ENCODE measurements around the gene EDDM13. TPM values are rescaled to one million over a fixed set of nuclear protein-coding genes. Genes with fewer than 3 reads are reported as not detected.
"Not testable (repeated sequence)": the region's sequence is repeated elsewhere in the genome, so short reads cannot be mapped to it uniquely, and the experiment has no call there.

Gene EDDM13
- total RNA-seq, 2 experiments from 2014 or later, result 1.2 to 1.7 TPM

- Mint-ChIP-seq H3K27me3 (no peaks in the 10 kb centered on the region), H3K4me3 (peak overlapping the region; percentile 36), H3K9me3 (no peaks in the 10 kb centered on the region), H3K4me1 (peaks cover 18% of the 10 kb centered on the region), H3K36me3 (peaks cover 9% of the 10 kb centered on the region), H3K27ac (peak overlapping the region; percentile 37)
- DNase-seq (no peak), ATAC-seq (ENCODE audit: low read depth) (peak; percentile 58)
- POLR2A ChIA-PET, result no interaction called here
Observed at GRCh38 chr19:56301886-56302620, 29.5 kb downstream of the EDDM13 start.

- POLR2A ChIA-PET, result no interaction called here
- Mint-ChIP-seq H3K4me1 (peaks cover 18% of the 10 kb centered on the region), H3K4me3 (no peak overlapping the region), H3K9me3 (no peaks in the 10 kb centered on the region), H3K27ac (no peak overlapping the region), H3K27me3 (no peaks in the 10 kb centered on the region), H3K36me3 (peaks cover 16% of the 10 kb centered on the region)
- ATAC-seq (ENCODE audit: low read depth) (no peak), DNase-seq (no peak)
Observed at GRCh38 chr19:56304243-56304642, 31.7 kb downstream of the EDDM13 start.

DNA sequence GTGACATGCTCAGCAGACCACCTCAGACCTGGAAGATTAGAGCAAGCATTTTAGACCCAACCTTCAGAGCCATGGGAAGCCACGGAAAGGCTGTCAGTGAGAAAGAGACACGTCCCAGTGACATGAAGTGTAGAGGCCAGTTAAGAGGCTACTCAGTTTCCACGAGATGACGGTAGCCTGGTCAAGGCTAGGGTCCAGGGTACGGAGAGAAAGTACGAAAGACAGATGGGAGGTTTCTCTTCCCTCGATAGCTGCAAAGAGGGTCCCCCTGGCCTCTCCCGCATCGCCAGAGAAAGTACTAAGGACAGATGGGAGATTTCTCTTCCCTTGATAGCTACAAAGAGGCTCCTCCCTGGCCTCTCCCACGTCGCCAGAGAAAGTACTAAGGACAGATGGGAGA lies 33.5 kb downstream of the EDDM13 start:
- DNase-seq (no peak), ATAC-seq (ENCODE audit: low read depth) (no peak)
- H3K9me3 Mint-ChIP-seq, result no peaks in the 10 kb centered on the region
- POLR2A ChIA-PET, result no interaction called here
- no peak overlapping the region for H3K27ac Mint-ChIP-seq
- no peaks in the 10 kb centered on the region for H3K27me3 Mint-ChIP-seq
- peaks cover 16% of the 10 kb centered on the region for H3K4me1 Mint-ChIP-seq
- H3K4me3 Mint-ChIP-seq, result no peak overlapping the region
- H3K36me3 Mint-ChIP-seq, result peaks cover 17% of the 10 kb centered on the region

DNA sequence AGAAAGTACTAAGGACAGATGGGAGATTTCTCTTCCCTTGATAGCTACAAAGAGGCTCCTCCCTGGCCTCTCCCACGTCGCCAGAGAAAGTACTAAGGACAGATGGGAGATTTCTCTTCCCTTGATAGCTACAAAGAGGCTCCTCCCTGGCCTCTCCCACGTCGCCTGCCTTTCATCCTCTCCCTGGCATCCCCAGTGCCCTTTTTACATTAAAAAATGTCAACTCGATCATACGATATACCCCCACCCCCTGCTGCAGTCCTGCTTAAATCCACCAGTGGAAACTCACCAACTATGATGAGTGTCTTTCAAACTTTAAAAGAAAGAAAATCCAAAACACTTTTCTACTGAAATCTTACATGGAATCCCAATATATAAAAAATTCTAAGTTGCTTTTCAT lies 34.5 kb downstream of the EDDM13 start:
- not testable (repeated sequence) for DNase-seq, H3K4me1 Mint-ChIP-seq

DNA sequence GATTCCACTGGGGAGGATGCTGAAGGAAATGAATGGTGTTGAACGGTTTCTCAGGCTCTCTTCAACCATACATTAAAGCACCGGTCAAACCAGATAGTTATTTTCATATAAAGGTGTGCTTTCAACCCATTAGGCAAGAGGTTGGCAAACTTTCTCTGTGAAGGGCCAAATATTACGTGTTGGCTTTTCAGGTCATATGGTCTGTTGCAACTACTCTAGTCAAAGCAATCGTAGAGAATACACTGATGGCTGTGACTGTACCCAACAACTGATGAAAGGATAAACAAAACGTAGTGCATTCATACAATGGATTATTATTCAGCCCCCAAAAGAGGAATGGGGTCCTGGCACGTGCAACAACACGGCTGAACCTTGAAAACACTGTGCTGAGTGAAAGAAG lies 36.2 kb downstream of the EDDM13 start:
- Mint-ChIP-seq H3K4me3 (no peak overlapping the region), H3K36me3 (peaks cover 26% of the 10 kb centered on the region)
- ATAC-seq (ENCODE audit: low read depth), result no peak

More for the DNA sequence above, 34.5 kb downstream of the EDDM13 start:
- peaks cover 24% of the 10 kb centered on the region for H3K36me3 Mint-ChIP-seq
- H3K27me3 Mint-ChIP-seq; H3K4me3 Mint-ChIP-seq; ATAC-seq (ENCODE audit: low read depth); POLR2A ChIA-PET; H3K9me3 Mint-ChIP-seq; H3K27ac Mint-ChIP-seq: not testable (repeated sequence)

DNA sequence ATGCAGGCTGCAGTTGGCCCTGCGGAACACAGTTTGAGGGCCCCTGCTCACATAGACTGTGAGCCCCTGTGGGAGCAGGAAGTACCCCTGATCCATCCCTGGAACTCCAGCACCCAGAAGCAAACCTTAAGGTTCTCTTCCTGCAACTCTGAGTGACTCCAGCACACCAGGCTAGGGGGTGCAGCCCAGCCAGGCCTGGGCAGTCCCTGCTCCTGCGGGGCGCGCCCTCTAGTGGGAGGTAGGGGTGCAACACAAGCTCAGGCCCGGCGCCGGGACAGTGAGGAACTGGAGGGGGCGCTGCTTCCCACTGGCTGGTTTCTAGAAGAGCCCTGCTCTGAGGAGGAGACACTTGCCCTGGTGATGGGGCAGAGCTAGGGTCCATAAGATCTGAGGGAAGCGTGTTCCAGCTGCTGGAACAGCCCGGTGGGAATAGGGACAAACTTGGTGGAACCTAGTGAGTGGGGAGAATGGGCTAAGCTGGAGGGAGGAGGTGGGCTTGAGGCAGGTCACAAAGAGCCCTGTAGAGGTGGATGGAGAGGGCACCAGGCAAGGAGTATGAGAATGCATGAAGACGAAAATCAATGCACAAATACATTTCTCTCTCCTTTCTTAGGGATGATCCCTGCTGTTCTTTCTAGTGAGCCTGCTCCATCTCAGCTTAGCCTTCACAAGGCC lies 37.1 kb downstream of the EDDM13 start:
- peaks cover 23% of the 10 kb centered on the region for H3K36me3 Mint-ChIP-seq
- H3K9me3 Mint-ChIP-seq, result no peaks in the 10 kb centered on the region
- H3K4me3 Mint-ChIP-seq, result no peak overlapping the region
- peak; percentile 38 for ATAC-seq (ENCODE audit: low read depth)
- H3K27ac Mint-ChIP-seq, result no peak overlapping the region
- peak; percentile 75 for DNase-seq
- POLR2A ChIA-PET, result no interaction called here
- H3K27me3 Mint-ChIP-seq, result no peaks in the 10 kb centered on the region
- H3K4me1 Mint-ChIP-seq, result peaks cover 15% of the 10 kb centered on the region

More for the DNA sequence above, 36.2 kb downstream of the EDDM13 start:
- POLR2A ChIA-PET, result no interaction called here
- no peaks in the 10 kb centered on the region for H3K27me3 Mint-ChIP-seq
- no peak for DNase-seq
- no peak overlapping the region for H3K27ac Mint-ChIP-seq
- no peaks in the 10 kb centered on the region for H3K9me3 Mint-ChIP-seq
- peaks cover 16% of the 10 kb centered on the region for H3K4me1 Mint-ChIP-seq

DNA sequence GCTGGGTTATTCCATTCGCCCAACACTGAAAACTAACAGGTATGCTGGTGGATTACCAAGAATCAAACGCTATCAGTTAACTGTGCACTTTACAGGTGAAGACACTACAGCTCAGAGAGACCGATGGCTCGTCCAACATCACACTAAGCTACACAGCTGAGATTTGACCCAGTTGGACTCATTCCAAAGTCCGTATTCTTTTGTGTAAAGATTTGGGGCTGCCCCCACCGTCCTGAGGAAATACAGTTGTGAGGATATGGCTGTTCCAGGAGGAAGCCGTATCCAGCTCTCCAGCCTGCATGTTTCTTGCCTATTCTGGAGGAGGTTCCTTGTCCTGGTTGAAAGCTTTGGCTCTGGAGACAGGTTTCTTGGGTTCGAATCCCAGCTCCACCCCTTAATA lies 37.9 kb downstream of the EDDM13 start:
- no peak overlapping the region for H3K27ac Mint-ChIP-seq
- POLR2A ChIA-PET, result no interaction called here
- H3K4me3 Mint-ChIP-seq, result no peak overlapping the region
- H3K36me3 Mint-ChIP-seq, result peaks cover 20% of the 10 kb centered on the region
- no peaks in the 10 kb centered on the region for H3K27me3 Mint-ChIP-seq
- no peaks in the 10 kb centered on the region for H3K9me3 Mint-ChIP-seq
- ATAC-seq (ENCODE audit: low read depth), result no peak
- DNase-seq, result no peak
- H3K4me1 Mint-ChIP-seq, result peaks cover 15% of the 10 kb centered on the region

DNA sequence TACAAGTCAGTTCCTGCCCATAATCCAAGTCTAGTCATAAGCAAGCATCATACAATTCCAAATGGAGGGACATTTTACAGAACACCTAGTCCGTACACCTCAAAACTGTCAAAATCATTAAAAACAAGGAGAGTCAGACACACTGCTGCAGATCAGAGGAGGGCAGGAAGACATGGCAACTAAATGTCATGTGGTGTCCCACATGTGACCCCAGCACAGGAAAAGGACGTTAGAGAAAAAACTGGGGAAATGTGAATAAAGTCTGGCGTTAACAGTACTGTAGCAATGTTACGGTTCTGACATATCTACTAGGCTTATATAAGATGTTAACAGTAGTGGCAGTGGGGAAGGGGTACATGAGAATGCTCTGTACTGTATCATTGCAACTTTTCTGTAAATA lies 39.8 kb downstream of the EDDM13 start:
- no peaks in the 10 kb centered on the region for H3K9me3 Mint-ChIP-seq
- ATAC-seq (ENCODE audit: low read depth), result no peak
- POLR2A ChIA-PET, result interaction anchor here (0.6 kb wide), 1 partner anchor 89 kb away, joined by 3 read pairs; no protein-coding TSS in a partner anchor
- peaks cover 20% of the 10 kb centered on the region for H3K36me3 Mint-ChIP-seq
- H3K4me1 Mint-ChIP-seq, result peaks cover 16% of the 10 kb centered on the region
- H3K27ac Mint-ChIP-seq, result peak overlapping the region; percentile 69
- DNase-seq, result no peak
- H3K4me3 Mint-ChIP-seq, result peak overlapping the region; percentile 50
- no peaks in the 10 kb centered on the region for H3K27me3 Mint-ChIP-seq

- H3K27me3 Mint-ChIP-seq, result no peaks in the 10 kb centered on the region
- no peaks in the 10 kb centered on the region for H3K9me3 Mint-ChIP-seq
- POLR2A ChIA-PET, result interaction anchor here (0.6 to 1.5 kb wide), 3 partner anchors 60 to 928 kb away, joined by 3 read pairs; partner anchors contain the start of gene ZNF805
Observed at GRCh38 chr19:56312787-56313657, 40.5 kb downstream of the EDDM13 start.

DNA sequence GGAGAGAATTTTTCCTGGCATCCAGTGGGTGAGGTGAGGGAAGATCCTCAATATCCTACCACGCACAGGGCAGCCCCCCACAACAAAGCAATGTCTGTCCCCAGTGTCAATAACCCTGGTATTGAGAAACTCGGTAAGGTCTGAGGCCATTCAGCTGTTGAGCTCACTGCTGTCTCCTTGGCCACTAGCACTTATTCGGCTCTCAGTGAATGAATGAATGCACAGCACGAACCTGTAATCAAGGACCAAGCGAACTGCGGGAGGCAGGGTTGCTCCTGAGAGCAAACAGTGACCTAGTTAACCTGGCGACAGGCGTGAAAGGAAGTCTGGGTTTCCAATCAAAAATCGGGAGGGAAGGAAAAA lies 41.5 kb downstream of the EDDM13 start:
- H3K9me3 Mint-ChIP-seq, result no peaks in the 10 kb centered on the region
- H3K36me3 Mint-ChIP-seq, result peaks cover 15% of the 10 kb centered on the region
- H3K4me3 Mint-ChIP-seq, result peak overlapping the region; percentile 99
- no peak for ATAC-seq (ENCODE audit: low read depth)
- peak overlapping the region; percentile 98 for H3K27ac Mint-ChIP-seq
- H3K4me1 Mint-ChIP-seq, result peaks cover 16% of the 10 kb centered on the region
- POLR2A ChIA-PET, result interaction anchor here (0.6 to 1.5 kb wide), 7 partner anchors 19 to 960 kb away, joined by 3 to 6 read pairs (median 3); partner anchors contain the start of gene ZNF805
- H3K27me3 Mint-ChIP-seq, result no peaks in the 10 kb centered on the region
- DNase-seq, result no peak

More at GRCh38 chr19:56312787-56313657, 40.5 kb downstream of the EDDM13 start:
- H3K27ac Mint-ChIP-seq, result peak overlapping the region; percentile 98
- peaks cover 16% of the 10 kb centered on the region for H3K4me1 Mint-ChIP-seq
- ATAC-seq (ENCODE audit: low read depth) (no peak), DNase-seq (no peak)
- peaks cover 20% of the 10 kb centered on the region for H3K36me3 Mint-ChIP-seq
- peak overlapping the region; percentile 99 for H3K4me3 Mint-ChIP-seq

DNA sequence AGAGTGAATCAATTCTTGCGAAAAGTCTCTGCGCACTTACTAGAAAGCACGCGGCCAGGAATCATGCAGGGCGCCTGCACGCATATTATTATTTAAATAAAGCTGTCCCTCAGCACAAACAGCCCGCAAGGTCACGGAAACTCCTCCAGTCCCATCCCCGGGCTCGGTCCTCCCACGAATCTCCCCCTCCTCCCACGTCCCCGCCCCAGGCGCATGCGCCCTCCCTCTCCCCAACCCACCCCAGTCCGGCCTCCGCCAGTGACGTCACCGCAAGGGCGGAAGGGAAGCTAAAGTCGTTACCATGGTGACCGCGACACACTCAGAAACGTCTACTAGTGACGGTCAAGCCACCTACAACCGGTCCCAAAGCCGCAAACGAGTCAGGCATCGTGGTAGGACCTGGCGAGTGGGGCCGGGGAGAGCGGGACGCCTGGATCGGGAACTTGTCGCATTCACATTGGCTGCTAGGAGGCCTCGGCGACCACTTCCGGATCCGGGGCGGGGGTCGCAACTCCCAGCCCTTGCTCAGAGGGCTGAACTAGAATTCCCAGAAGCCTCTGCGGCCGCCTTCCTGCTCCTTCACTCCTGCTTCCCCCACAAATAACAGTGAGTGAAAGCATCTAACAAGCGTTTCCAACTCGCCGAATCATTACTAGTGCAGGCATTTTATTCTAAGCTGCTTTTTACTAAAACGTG lies 42.0 kb downstream of the EDDM13 start, which contains the start of gene ZSCAN5A:
TSS of gene ZSCAN5A (minus strand) at position 459 of the 696 bp plus-strand sequence. CDS start 89,793 bp downstream, outside the sequence.
- H3K9me3 Mint-ChIP-seq, result no peaks in the 10 kb centered on the region
- ATAC-seq (ENCODE audit: low read depth) (peak; percentile 82), DNase-seq (peak; percentile 95)
- H3K27me3 Mint-ChIP-seq, result no peaks in the 10 kb centered on the region
- H3K4me1 Mint-ChIP-seq, result peaks cover 16% of the 10 kb centered on the region
- H3K36me3 Mint-ChIP-seq, result peaks cover 14% of the 10 kb centered on the region
- POLR2A ChIA-PET, result interaction anchor here (0.5 to 1.5 kb wide), 7 partner anchors 19 to 926 kb away, joined by 3 to 5 read pairs (median 3); partner anchors contain the start of gene ZNF805
- H3K4me3 Mint-ChIP-seq, result peak within 1 kb of the TSS; percentile 99
- peak within 1 kb of the TSS; percentile 98 for H3K27ac Mint-ChIP-seq

DNA sequence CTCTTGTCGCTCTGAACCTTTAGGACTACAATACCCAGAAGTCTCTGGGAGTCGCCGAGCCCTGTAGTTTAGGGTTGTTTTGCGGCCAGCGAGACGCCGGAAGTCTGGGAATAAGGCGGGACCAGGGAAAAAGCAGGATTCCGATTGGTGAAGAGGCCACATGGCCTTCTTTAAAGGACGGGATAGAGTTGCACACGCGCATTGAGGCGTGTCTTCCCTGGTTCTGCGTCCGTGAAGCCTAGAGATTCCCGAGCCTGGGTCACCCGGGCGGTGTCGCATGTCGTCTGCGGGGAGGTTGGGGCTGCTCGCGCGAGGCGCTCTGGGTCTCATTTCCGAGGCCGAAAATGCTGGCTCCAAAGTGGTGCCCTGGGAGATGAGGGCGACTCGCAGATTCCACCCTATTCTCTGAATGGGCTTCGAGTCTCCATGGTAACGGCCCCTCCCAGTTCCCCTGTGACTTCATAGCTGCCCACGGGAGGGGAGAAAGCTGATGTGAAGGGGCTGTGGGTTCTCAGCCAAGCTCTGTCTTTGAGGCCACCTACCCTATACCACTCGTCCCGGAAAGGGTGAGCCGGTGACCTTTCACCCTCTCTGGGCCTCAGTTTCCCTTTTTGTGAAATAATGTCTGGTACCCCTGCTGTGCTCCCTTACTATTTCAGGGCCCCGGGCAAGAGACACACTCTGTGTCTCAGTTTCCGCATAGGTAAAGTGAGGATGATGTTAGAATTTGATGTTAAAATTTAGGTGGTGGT lies 42.7 kb downstream of the EDDM13 start:
- H3K4me3 Mint-ChIP-seq, result peak overlapping the region; percentile 99
- ATAC-seq (ENCODE audit: low read depth), result peak; percentile 76

More for the DNA sequence above, 42.7 kb downstream of the EDDM13 start:
- Mint-ChIP-seq H3K4me1 (peaks cover 16% of the 10 kb centered on the region), H3K9me3 (no peaks in the 10 kb centered on the region), H3K27me3 (no peaks in the 10 kb centered on the region), H3K36me3 (peaks cover 12% of the 10 kb centered on the region), H3K27ac (peak overlapping the region; percentile 98)
- POLR2A ChIA-PET, result interaction anchor here (0.5 to 1.3 kb wide), 4 partner anchors 18 to 195 kb away, joined by 3 to 5 read pairs (median 3); no protein-coding TSS in a partner anchor
- peak; percentile 84 for DNase-seq

Data from activated naive CD8-positive, alpha-beta T cell treated with anti-CD3 and anti-CD28 coated beads, Interleukin-2, amount 10 ng/mL, durations not matched to agents 7 days and 5 days (primary cell).